GM10266 (cell line): Measurements from ENCODE around the gene TBC1D24.
A peak's percentile ranks its signal among the peaks of the same experiment; 100 is the strongest.

Source experiments
- DNase-seq: peaks from one replicate; pipeline ENCODE4 v3.0.0; 2012; ENCODE audit errors: extremely low spot score
- TF ChIP-seq, protein P1 (sequence below): IDR thresholded peaks from 2 replicates; pipeline ENCODE4 v1.5.1; 2012; ENCODE audit warnings: mild to moderate bottlenecking, low read depth; ENCODE audit not compliant: control insufficient read depth, insufficient read depth; ENCODE audit errors: missing control alignments

Gene TBC1D24

DNA sequence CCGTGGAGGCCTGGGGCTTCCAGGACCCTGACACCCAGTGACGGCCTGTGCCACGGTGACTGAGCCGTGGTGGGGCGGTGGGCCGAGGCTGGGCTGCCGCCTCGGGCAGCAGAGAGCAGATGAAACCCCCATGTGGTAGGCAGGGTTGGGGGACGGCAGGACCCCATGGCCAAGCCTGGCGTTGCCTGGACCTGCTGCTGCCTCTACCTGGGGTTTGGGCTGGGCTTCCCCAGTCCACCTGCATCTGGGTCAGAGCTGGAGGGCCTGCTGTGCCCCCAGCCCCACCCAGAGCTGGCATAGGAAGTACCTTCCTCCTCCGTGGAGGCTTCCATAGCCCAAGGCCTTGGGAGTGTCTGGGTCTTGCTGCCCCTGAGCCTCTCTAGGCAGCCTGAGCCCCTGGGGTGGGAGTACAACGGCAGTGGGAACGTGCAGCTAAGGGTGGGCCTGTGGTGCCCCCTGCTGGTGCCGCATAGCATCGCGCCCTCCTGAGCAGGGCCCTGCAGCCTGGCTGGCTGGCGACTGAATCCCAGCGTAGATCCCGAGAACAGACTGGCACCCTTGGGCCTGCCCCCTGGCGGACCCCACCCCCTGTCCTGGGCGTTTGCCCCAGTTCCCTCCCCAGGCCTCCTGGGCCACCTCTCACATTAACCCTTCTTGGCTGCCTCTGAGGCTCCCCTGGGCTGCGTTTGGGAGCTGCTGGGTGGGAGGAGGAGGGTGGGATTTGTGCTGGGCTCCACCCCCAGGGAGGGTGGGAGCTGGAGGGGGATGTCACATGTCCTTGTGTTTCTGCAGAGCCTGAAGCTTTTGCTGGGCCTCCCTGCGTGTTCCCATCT, 26.2 kb downstream of the TBC1D24 start:
- DNase-seq = peak; percentile 88
- TF ChIP-seq, protein P1, sequence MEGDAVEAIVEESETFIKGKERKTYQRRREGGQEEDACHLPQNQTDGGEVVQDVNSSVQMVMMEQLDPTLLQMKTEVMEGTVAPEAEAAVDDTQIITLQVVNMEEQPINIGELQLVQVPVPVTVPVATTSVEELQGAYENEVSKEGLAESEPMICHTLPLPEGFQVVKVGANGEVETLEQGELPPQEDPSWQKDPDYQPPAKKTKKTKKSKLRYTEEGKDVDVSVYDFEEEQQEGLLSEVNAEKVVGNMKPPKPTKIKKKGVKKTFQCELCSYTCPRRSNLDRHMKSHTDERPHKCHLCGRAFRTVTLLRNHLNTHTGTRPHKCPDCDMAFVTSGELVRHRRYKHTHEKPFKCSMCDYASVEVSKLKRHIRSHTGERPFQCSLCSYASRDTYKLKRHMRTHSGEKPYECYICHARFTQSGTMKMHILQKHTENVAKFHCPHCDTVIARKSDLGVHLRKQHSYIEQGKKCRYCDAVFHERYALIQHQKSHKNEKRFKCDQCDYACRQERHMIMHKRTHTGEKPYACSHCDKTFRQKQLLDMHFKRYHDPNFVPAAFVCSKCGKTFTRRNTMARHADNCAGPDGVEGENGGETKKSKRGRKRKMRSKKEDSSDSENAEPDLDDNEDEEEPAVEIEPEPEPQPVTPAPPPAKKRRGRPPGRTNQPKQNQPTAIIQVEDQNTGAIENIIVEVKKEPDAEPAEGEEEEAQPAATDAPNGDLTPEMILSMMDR = peak; percentile 97

DNA sequence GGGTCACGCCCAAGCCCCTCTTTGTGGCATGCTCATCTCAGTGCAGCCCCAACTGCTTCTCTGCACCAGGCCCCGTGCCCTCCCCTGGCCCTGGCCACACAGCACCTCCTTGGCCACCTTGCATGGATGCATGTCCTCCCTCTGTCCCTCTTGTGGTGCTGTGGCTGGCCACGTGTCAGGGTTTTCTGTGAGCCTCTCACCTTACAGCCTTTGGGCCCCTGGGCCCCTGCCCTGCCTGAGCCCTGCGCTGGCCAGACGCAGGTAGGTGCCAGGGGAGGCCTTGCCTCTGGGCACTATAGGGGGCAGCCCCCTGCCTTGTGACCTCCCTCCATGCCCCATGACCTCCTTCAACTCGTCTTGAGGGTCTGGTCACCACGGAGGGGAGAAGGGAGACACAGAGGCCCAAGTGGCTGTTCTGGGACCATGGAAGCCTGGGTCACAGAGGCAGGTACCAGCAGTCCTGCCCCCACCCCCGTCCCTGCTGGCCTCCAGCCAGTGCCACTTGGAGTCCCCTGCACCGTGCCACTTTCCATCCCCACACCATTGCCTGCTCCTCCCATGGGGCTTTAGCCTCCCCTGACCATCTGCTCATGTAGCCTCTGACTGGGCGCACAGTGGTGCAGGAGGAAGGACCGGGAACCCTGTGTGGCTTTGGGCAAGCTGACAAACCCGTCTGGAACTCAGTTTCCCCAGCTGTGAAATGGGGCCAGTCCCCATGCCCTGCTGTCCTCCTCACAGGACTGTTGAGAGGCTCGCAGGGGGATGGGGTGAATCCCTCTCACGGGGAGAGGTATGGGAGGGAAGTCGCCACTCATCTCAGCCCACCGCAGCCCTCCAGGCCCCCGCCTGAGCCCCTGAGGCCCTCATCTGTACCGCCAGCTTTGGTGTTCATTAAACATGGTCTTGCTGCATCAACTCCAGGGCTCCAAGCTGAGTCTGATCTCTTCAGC, 27.3 kb downstream of the TBC1D24 start:
- TF ChIP-seq, protein P1 = no peak
- no peak for DNase-seq

DNA sequence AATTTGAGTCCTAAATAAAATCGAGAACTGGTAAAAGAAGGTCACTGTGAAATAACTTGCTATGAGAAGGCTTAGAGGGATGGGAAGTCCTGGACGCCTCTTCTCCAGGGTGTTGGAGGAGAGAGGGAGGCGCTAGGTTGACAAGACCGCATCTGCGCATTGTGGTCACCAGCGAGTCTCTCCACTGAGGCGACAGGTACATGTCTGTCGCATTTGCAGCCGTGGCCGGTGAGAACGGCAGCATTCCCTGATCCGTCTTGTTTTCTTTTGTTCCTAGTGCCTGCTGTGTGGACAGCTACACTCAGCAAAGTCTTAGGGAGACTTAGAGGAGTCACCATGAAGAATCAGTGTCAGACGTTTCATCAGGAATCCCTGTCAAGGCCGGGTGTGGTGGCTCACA, 30.8 kb downstream of the TBC1D24 start:
- TF ChIP-seq, protein P1 = no peak
- DNase-seq = no peak

DNA sequence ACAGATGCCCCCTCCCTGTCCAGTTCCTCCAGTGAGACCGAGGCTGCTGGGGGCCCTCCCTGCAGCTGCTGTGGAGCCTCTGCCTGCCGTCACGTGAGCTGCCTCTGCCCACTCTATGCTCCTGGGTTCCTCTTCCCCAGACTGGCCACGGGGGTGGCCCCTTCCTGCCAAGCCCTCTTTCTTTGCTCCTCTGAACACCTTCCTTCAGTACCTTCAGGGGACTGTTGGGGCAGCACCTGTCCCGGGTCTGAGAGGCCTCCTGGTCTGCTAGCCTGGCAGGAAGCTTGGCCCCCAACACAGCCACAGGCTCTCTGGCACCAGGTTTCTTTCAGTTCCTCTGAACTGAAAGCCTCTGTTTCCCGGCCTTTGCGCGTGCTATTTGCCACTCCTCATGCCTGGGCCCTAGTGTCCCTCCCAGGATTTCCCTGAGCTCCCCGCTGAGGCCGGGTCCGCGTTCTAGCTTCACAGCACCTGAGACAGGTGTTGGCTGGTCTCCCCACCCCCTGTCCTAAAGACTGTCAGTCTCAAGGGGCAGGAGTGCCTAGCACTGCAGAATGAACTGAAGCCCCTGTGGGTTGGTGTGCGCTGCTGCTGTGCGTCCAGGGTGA, 32.2 kb downstream of the TBC1D24 start:
- DNase-seq = peak; percentile 77
- TF ChIP-seq, protein P1 = peak; percentile 22

DNA sequence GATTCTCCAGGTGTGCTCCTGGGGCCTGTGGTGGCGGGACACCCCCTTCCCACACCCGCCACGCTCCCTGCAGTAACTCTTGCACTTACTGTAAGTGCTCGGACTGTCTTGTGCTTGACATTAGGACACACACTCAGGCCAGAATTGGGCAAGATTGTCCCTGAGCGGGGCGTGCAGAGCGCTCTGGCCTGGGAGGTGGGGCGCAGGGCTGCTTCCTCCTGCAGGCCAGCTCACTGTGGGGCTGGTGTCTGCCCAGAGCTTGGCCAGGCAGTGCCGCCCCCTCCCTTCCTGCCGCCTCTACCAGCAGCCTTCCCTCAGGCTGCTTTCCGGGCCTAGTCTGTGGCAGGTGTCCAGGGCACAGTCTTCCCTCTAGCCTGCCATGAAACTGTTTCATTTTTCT, 32.7 kb downstream of the TBC1D24 start:
- TF ChIP-seq, protein P1 = no peak
- no peak for DNase-seq

DNA sequence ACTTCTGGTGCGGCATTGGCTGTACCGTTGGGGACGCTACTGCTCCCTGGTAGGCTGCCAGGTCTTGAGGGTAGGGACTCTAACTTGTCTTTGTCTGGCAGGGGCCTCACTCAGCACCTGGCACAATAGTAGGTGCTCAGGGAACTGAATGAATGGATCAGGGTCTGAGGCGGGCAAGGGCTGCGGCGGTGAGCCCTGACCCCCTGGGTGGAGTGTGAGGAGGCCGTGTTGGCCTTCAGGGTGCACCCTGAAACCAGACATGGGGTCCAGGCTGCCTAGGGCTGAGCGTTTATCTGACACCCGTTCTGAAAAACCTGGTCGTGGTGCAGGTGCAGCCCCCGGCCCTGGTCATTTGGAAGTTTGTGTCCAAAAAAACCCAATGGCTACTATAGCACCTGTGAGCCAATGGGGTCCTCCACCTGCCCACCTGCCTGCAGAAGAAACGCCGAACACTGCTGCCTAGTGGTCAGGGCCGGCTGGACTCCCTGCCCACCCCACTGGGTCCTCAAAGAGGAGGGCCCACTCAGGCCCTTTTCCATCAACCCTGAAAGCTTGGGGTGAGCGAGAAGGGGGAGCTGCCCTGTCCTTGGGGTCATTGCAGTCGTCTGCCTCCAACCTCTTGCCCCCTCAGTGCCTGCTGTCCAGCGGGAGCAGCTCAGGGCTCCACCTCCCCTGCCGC, 33.9 kb downstream of the TBC1D24 start:
- TF ChIP-seq, protein P1 = no peak
- no peak for DNase-seq
